A172 (cell line): ENCODE measurements around the gene LENG9. TPM values are rescaled to one million over a fixed set of nuclear protein-coding genes. Genes with fewer than 3 reads are reported as not detected.
A peak's percentile ranks its signal among the peaks of the same experiment; 100 is the strongest.
"Not testable (repeated sequence)": the region's sequence is repeated elsewhere in the genome, so short reads cannot be mapped to it uniquely, and the experiment has no call there.

Experiments used
- DNase-seq: peaks from one replicate; pipeline ENCODE4 v3.0.0-alpha.2; 2015; ENCODE audit warnings: low spot score
- total RNA-seq: library from RNA; depleted of rRNA; stranded (reverse); fragments of >200 nt; shearing (Covaris generic); gene quantifications from 2 replicates; pipeline ENCODE4 v1.2.3, GENCODE V29; 2014

LENG9 gene
- total RNA-seq, 1 experiment from 2014 or later: not detected

DNA sequence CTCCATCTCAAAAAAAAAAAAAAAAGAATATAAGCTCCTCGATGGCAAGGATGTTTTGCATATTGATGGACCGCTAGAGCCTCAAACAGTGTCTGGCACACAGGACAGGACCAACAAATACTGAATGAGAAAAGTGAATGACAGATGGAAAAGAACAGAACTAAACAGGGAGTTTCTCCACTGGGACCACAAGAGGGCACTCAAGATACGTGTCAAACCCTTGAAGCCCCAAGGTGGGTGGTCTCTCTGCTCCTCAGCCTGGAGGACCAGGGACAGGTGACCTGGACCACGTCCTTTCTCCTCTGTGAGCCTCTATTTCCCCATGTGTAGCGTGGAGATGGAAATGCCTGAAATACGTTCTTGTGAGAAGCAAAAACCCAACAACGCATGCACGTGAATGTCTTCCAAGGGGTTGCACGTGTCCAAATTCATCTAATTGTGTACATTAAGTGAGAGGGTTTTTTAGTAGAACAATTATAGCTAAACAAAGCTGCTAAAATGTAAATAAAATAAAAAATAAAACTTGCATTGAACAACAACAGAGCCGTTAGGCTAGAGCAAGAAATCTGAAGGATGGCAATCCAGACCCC, 15.2 kb upstream of the LENG9 start:
- DNase-seq: peak; percentile 44

- DNase-seq: no peak
These were observed 14.1 kb upstream of the LENG9 start for GRCh38 chr19:54477650-54478049.

- no peak for DNase-seq
These were observed 12.1 kb upstream of the LENG9 start for GRCh38 chr19:54475706-54476105.

DNA sequence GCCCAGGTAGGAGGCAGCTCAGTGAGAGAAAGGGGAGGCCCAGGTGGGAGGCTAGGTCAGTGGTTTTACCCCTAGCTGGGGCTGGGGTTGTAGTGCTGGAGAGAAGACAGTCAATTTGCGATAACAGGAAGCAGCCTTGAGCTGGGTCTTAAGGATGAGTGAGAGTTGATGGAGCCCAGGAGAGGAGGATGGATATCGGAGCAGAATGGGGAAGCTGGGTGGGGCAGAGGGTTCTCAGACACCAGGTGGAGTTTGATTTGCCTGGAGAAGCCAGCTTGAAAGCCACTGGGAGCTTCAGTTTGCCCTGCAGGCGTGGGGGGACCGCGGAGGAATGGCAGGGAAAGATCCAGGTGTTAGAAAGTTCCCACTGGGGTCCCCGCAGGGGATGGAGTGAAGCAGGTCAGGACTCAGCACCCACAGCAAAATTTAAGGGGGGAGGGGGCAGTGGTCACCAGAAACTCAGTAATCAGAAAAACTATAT, 10.4 kb upstream of the LENG9 start:
- no peak for DNase-seq

DNA sequence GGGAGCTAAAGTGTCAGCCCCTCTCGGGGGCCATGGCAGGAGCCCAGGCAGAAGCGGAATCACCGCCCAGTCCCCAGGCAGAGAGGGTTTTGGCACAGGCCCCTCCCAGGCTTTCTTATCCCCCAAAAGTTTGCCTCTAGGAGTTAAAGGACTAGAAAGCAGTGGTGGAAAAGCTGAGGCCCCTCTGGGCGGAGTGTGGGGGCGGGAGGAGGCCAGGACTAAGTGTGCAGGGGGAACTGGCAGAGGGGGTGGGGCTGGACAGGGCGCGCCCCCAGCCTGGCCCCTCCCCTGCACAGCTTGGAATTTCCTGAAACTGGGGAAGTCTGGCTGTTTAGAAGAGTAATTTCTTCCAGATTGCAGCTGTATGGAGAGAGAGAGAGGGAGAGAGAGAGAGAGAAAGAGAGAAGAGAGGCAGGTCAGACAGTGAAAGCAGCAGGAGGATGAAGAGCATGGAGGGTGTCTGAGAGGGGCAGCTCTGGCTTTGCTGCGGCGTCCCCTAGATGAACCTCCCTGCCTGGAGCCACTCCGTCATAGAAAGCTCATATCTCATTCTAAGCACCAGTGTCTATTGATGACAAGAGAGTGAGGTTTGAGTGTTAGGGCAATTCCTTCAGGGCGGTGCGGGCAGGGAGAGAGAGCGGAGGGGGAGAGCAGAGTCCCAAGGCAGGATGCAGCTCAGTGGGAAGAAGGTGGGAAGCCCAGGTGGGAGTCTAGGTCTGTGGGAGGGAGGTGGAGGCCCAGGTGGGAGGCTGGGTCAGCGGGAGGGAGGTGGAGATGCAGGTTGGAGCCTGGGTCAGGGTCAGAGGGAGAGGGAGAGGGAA, 9.7 kb upstream of the LENG9 start, which contains the start of gene CDC42EP5:
Gene CDC42EP5, minus strand, starts transcription at position 226 of the 821 bp plus-strand sequence. CDS start 7,749 bp downstream, outside the sequence.
- DNase-seq: peak; percentile 70

- DNase-seq: no peak
These were observed 7.6 kb upstream of the LENG9 start for GRCh38 chr19:54470991-54471782.

DNA sequence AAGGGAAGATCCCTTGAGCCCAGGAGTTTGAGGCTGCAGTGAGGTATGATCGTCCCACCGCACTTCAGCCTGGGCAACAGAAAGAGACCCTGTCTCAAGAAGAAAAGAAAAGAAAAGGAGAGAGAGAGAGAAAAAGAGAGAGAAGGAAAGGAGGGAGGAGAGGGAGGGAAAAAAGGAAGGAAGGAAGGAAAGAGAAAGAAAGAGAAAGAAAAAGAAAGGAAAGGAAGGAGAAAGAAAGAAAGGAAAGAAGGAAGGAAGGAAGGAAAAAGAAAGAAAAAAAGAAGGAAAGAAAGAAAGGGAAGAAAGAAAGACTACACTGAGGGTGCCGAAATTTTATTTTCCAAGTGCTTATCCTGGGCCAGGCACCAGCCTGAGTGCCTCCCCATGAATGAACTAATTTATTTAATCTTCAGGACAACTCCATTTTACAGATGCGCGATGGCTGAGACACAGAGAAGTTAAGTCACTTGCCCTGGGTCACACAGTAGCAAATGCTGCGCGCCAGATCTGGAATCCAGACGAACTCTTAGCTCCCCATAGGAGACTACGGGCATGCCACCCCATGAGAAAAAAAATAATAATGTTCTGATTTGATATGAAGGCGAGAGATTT, 6.8 kb upstream of the LENG9 start:
- no peak for DNase-seq

DNA sequence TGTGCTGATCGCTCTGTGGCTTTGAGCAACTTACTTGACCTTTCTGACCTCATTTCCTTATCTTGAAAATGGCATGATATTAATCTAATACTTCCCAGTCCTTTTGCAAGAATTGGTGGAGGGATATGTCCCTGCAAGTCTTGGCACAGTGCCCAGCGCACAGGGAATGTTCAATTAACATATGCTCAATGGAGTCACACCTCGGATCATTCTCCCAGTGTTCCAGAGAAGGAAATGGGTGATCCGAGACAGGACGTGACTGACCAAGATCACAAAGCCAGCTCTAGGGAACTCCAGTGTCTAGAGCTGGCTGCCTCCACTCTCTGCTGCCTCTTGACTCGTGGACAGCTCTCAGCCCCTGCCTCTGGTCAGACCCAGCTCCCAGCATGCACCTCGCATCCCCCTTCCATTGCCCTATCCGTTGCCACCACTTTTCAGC, 5.9 kb upstream of the LENG9 start:
- DNase-seq: no peak

DNA sequence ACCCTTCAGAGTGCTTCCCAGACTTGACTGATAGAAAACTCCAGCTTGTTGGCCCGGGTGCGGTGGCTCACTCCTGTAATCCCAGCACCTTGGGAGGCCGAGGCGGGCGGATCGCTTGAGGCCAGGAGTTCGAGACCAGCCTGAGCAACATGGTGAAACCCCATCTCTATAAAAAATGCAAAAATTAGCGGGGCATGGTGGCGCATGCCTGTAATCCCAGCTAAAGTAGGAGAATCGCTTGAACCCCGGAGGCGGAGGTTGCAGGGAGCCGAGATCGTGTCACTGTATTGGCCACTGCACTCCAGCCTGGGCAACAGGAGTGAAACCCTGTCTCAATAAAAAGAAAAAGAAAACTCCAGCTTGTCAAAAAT, 2.5 kb upstream of the LENG9 start:
- DNase-seq: not testable (repeated sequence)

GRCh38 chr19:54465426-54466109, 2.0 kb upstream of the LENG9 start:
- DNase-seq: no peak

- peak; percentile 84 for DNase-seq
These were observed 1.2 kb upstream of the LENG9 start for GRCh38 chr19:54464630-54465425.

GRCh38 chr19:54464044-54464629, 559 bp upstream of the LENG9 start:
- peak; percentile 84 for DNase-seq

DNA sequence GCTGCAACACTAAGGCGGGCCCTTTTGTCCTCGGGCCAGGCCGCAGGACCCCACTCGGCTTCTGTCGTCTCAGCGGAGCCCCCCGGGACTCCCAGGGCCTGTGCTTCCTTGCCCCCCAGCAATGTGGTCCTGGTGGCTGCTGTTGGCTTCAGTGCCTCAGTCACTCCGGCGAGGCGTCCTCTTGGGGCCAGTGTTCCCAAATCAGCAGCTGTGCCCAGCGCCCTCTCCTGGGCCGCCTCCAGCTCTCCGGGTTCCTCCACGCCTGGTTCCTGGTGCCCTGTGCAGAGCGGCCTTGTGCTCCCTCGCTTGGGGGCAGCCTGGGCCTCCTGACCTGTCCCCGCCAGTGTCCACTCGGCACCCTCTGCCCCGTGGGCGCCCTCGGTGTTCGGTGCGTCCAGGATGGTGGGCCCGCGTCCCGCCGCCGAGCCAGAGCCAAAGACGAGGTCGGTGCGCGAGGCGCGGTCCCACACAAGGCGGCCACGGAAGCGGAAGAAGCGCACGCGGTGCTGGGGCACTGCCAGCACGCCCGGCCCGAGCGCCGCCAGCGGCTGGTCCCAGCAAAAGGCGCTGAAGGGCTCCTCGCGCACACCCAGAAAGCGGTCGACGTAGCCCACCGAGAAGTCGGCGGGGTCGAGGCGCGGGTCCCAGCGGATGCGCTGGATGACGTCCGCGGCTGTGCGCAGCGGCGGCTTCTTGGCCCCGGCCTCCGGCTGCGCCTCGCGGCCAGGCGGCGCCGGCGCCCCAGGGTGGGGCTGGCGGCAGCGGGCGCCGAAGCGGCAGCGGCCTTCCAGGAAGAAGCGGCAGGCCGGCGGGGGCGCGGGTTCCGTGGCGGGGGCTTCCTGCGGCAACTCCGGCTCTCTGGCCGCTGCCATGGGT, 685 bp downstream of the LENG9 start:
- no peak for DNase-seq

- DNase-seq: no peak
These were observed 1.4 kb downstream of the LENG9 start for GRCh38 chr19:54462047-54462654.

- no peak for DNase-seq
These were observed 2.0 kb downstream of the LENG9 start for GRCh38 chr19:54461613-54462012.

DNA sequence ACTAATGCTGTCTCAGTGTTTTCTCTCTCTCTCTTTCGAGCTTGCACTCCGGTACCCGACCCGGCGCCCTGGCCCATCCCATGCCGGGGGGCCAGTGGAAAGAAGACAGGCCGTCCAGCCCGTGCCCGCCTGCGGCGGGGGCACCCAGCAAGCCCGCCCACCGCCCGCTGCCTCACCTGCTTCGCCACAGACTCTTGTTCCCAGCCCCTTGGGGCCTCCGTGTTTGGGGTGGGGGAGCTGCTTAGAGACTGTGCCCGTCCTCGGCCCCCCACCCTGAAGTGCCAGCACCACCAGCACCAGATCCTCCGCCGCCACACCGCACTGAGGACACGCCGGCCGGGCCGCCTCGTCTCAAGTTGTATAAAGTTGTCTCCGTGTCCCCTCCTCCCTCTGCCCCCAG, 2.4 kb downstream of the LENG9 start:
- no peak for DNase-seq

- no peak for DNase-seq
These were observed 3.2 kb downstream of the LENG9 start for GRCh38 chr19:54460230-54461005.
